ENCODE results near the gene SQSTM1. TPM values are rescaled to one million over a fixed set of nuclear protein-coding genes. Genes with fewer than 3 reads are reported as not detected.
A peak's percentile ranks its signal among the peaks of the same experiment; 100 is the strongest.

The SQSTM1 gene
- total and polyA plus RNA-seq, 2 of the 8 experiments (the other 6 are each of a cell fraction or from before 2014, with no cell fraction given), result 78.6 to 110 TPM

DNA sequence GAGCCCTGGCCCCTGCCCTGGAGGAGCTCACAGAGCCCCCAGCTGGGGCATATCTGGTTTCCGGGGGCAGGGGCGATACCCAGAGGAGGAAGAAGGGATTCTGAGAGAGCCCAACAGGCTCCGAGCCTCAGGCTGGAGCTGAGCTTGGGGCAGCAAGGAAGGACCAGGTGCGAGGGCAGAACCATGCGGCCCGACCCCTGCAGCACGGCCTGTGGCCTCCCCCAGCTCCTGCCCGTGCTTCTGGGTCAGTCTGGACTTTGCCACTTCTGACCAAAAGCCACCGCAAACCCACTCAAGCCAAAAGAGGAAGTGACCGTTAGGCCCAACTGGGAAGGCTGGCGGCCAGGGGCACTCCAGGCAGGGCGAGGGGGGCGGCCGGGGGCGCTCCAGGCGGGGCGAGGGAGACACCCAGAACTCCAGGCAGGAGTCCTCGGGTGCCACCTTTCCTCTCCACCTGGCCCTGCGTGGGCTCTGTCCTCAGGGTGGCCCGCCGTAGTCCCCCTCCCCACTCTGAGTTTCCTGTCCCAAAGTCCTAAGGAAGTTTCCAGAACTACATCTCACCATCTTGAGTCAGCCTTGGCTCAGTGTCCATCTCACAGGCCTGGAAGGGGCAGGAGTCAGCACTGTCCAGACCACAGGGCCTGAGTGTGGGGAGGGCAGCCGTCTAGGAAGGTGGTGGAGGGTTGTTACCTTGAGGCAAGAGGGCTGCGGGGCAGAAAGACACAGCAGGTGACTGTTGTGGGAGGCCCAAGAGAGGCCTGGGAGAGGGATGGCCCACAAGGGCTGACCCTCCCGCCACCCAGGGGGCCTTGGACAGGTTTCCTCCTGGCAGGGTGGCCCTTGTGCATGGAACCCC, 27.9 kb upstream of the SQSTM1 start:
- no peak overlapping the region for H3K4ac ChIP-seq (replicated peaks; ENCODE audit: insufficient read length, low read depth, low read length)
- FAIRE-seq, result no peak
- H3K23me2 ChIP-seq (ENCODE audit: low read depth, low read length), result peaks cover 7% of the 10 kb centered on the region
- H3K79me2 ChIP-seq (ENCODE audit: control insufficient read depth in 1 of 2, insufficient read depth in 2 of 2, low read length in 2 of 2), result no peaks in the 10 kb centered on the region
- peaks cover 0 to 6% (median 5%) of the 10 kb centered on the region in 4 experiments; a peak in 4 of 8 replicates for H3K36me3 ChIP-seq (ENCODE audit: control insufficient read depth in 2 of 4, insufficient read depth in 4 of 4, low read length in 3 of 4)
- no peak overlapping the region for H4K5ac ChIP-seq (ENCODE audit: insufficient read length, low read depth, low read length)
- H4K91ac ChIP-seq (replicated peaks; ENCODE audit: insufficient read length, low read length), result peak overlapping the region; percentile 65
- H2BK12ac ChIP-seq (ENCODE audit: low read depth, low read length), result no peak overlapping the region
- WGBS, 2 experiments (ENCODE audit: extremely low coverage in 1 of 2, insufficient coverage in 1 of 2, insufficient read length in 1 of 2, insufficient replicate concordance in 2 of 2, low coverage in 1 of 2, low lambda C conversion rate in 2 of 2, missing lambda C conversion rate in 1 of 2), result 92% methylated on average over 17 of the region's 24 CpGs; no CpG with 5 or more reads in 1 of the 2 experiments
- H4K20me1 ChIP-seq (replicated peaks in 1 of 2; ENCODE audit: control insufficient read depth in 1 of 2, insufficient read depth in 2 of 2, low read length in 2 of 2), result peaks cover 4 to 8% of the 10 kb centered on the region in 2 experiments
- POLR2A ChIA-PET (ENCODE audit: partially characterized antibody), result interaction anchor here (0.8 to 16.9 kb wide), 7 partner anchors 11 to 24 kb away, joined by 4 to 207 read pairs (median 4); partner anchors contain the start of genes MGAT4B and SQSTM1
- DNase-seq (ENCODE audit: low read depth in 1 of 2, low spot score in 2 of 2), result no peak
- H3K23ac ChIP-seq (ENCODE audit: insufficient read length), result no peak overlapping the region
- H3K79me1 ChIP-seq (ENCODE audit: low read depth, low read length), result no peaks in the 10 kb centered on the region
- no peak overlapping the region for H3K4me2 ChIP-seq (ENCODE audit: insufficient read depth in 1 of 2, low read depth in 2 of 2, low read length in 2 of 2)
- H3K14ac ChIP-seq (ENCODE audit: insufficient read length), result no peak overlapping the region
- no peak overlapping the region for H2AFZ ChIP-seq (ENCODE audit: low read length)
- no peak overlapping the region for H3K27ac ChIP-seq (ENCODE audit: low read depth, low read length)
- peak overlapping the region; percentile 72; the same call in 1 of the 2 replicates for H2BK15ac ChIP-seq (ENCODE audit: low read length)
- no peaks in the 10 kb centered on the region for H3K9me3 ChIP-seq (ENCODE audit: insufficient read depth in 2 of 2, low read depth in 1 of 2, low read length in 1 of 2)
- H2AK5ac ChIP-seq (ENCODE audit: low read depth, low read length), result no peak overlapping the region
- H3K56ac ChIP-seq (replicated peaks; ENCODE audit: insufficient read length, low read depth, low read length), result no peak overlapping the region
- no peak overlapping the region for H3K4me3 ChIP-seq (ENCODE audit: extremely low read depth in 1 of 4, insufficient read depth in 2 of 4, low read depth in 3 of 4, low read length in 4 of 4)
- H2BK120ac ChIP-seq (replicated peaks; ENCODE audit: low read depth, low read length), result no peak overlapping the region
- peak overlapping the region; percentile 19; the same call in 1 of the 2 replicates for H3K18ac ChIP-seq (ENCODE audit: extremely low read depth, low read length)
- H4K8ac ChIP-seq (ENCODE audit: extremely low read depth, insufficient read depth, low read length), result peak overlapping the region; percentile 11
- peaks cover 0 to 2% (median 0%) of the 10 kb centered on the region in 4 experiments; a peak in 1 of 7 replicates for H3K27me3 ChIP-seq (replicated peaks in 1 of 4; ENCODE audit: control insufficient read depth in 3 of 4, extremely low read depth in 1 of 4, insufficient read depth in 3 of 4, low read length in 3 of 4)
- peak overlapping the region; percentile 32; the same call in 1 of the 2 replicates for H2BK20ac ChIP-seq (ENCODE audit: low read length)
- no peak overlapping the region; the same call in 1 of the 2 replicates for H2BK5ac ChIP-seq (ENCODE audit: low read depth, low read length)
- no peak overlapping the region for H3K9ac ChIP-seq (replicated peaks in 1 of 4; ENCODE audit: extremely low read depth in 1 of 4, low read depth in 3 of 4, low read length in 3 of 4)
- peaks cover 0 to 13% (median 9%) of the 10 kb centered on the region in 4 experiments; a peak in 5 of 7 replicates for H3K4me1 ChIP-seq (replicated peaks in 1 of 4; ENCODE audit: control insufficient read depth in 3 of 4, insufficient read depth in 4 of 4, low read length in 3 of 4)
- CTCF ChIA-PET (ENCODE audit: partially characterized antibody), result interaction anchor here (0.7 to 1.7 kb wide), 6 partner anchors 9 to 124 kb away, joined by 3 to 6 read pairs (median 4); no protein-coding TSS in a partner anchor
- TF ChIP-seq TAF1 (IDR thresholded peaks at IDR 0.05; ENCODE audit: low read depth, low read length) (no peak), KDM5A (IDR thresholded peaks at IDR 0.05; ENCODE audit: low read length) (no peak), BCL11A (IDR thresholded peaks at IDR 0.05; ENCODE audit: low read depth in 2 of 2, low read length in 2 of 2) (no peak), HDAC2 (IDR thresholded peaks at IDR 0.05; ENCODE audit: borderline replicate concordance in 1 of 2, low read depth in 2 of 2, low read length in 2 of 2) (no peak), GTF2F1 (IDR thresholded peaks at IDR 0.05; ENCODE audit: borderline replicate concordance, low read depth, low read length) (no peak), CHD2 (IDR thresholded peaks at IDR 0.05; ENCODE audit: low read length) (no peak), JUND (IDR thresholded peaks at IDR 0.05; ENCODE audit: low read length) (no peak), TCF12 (IDR thresholded peaks at IDR 0.05; ENCODE audit: low read depth, low read length) (no peak), TBP (IDR thresholded peaks at IDR 0.05; ENCODE audit: low read depth, low read length) (no peak)
- TF ChIP-seq, protein P1, sequence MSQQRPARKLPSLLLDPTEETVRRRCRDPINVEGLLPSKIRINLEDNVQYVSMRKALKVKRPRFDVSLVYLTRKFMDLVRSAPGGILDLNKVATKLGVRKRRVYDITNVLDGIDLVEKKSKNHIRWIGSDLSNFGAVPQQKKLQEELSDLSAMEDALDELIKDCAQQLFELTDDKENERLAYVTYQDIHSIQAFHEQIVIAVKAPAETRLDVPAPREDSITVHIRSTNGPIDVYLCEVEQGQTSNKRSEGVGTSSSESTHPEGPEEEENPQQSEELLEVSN (IDR thresholded peaks at IDR 0.05), result no peak

Data from H1 (cell line).